Panc1 (cell line): ENCODE measurements around the gene ITGB6. TPM values are rescaled to one million over a fixed set of nuclear protein-coding genes. Genes with fewer than 3 reads are reported as not detected.

Experiments used
- ATAC-seq: fragments of 200-7000 bp; cut with Tn5 transposase; 2 replicates; pipeline ENCODE4 v1.9.1; 2020; ENCODE audit warnings: mild to moderate bottlenecking, moderate library complexity
- BruUV-seq: library from RNA; stranded (reverse); fragments of 400-500 nt; replicated peaks from 2 replicates; lab custom pipeline; 2021; lab: Mats Ljungman, UMichigan
- CTCF ChIA-PET: fragments of 300-600 bp; sonication (Branson Sonifier 250); formaldehyde crosslinking; loops from one replicate; lab custom pipeline; 2022; ENCODE audit warnings: antibody characterized with exemption; lab: Charles Lee
- POLR2A ChIA-PET: fragments of 300-600 bp; sonication (Branson Sonifier 250); formaldehyde crosslinking; loops from one replicate; lab custom pipeline; 2022; ENCODE audit warnings: antibody characterized with exemption; lab: Charles Lee
- DNase-seq: peaks from one replicate; pipeline ENCODE4 v3.0.0-alpha.2; 2010; ENCODE audit warnings: low read depth, low spot score
- H3K27ac ChIP-seq: 2 replicates; pipeline ENCODE4 v1.5.1; 2011; ENCODE audit warnings: mild to moderate bottlenecking, low read length, inconsistent platforms
- H3K27me3 ChIP-seq: fragments of 200-500 bp; sonication (Bioruptor generic); 2 replicates; pipeline ENCODE4 v1.6.0; 2014; ENCODE audit warnings: low read length, inconsistent platforms; ENCODE audit not compliant: control insufficient read depth, insufficient read depth
- H3K36me3 ChIP-seq: fragments of 200-500 bp; sonication (Bioruptor generic); 2 replicates; pipeline ENCODE4 v1.5.1; 2014; ENCODE audit warnings: inconsistent platforms, mild to moderate bottlenecking, low read length, moderate library complexity; ENCODE audit not compliant: control insufficient read depth, insufficient read depth
- H3K4me1 ChIP-seq: 2 replicates; pipeline ENCODE4 v1.5.1; 2011; ENCODE audit warnings: inconsistent platforms, mild to moderate bottlenecking, low read length, moderate library complexity; ENCODE audit not compliant: control insufficient read depth, insufficient read depth
- H3K4me3 ChIP-seq, 2 experiments: 2 replicates each; pipeline ENCODE4 v1.5.1; 2011 to 2012; ENCODE audit warnings: low read depth in 2 of 2, low read length in 2 of 2, mild to moderate bottlenecking in 2 of 2, inconsistent platforms in 1 of 2, moderate library complexity in 1 of 2
- H3K9me3 ChIP-seq: fragments of 200-500 bp; sonication (Bioruptor generic); 2 replicates; pipeline ENCODE4 v1.5.1; 2014; ENCODE audit warnings: low read depth, mild to moderate bottlenecking, inconsistent platforms, low read length, moderate library complexity; ENCODE audit not compliant: control insufficient read depth, insufficient read depth
- CTCF ChIP-seq: fragments of 450-650 bp; IDR thresholded peaks from 2 replicates; pipeline ENCODE4 v1.5.1; 2017; ENCODE audit warnings: mild to moderate bottlenecking
- POLR2AphosphoS5 ChIP-seq: IDR thresholded peaks from 2 replicates; pipeline ENCODE4 v1.6.1; 2012; ENCODE audit warnings: mild to moderate bottlenecking, low read depth, low read length, moderate library complexity
- REST ChIP-seq, 2 experiments: IDR thresholded peaks; 2 replicates each; pipeline ENCODE4 v1.6.1; 2011 to 2012; ENCODE audit warnings: low read depth in 2 of 2, control low read depth in 1 of 2, low read length in 1 of 2, mild to moderate bottlenecking in 1 of 2, moderate library complexity in 1 of 2; ENCODE audit not compliant: insufficient read depth in 1 of 2
- SIN3A ChIP-seq: IDR thresholded peaks from 2 replicates; pipeline ENCODE4 v1.6.1; 2012; ENCODE audit warnings: low read depth, mild to moderate bottlenecking, low read length, moderate library complexity, borderline replicate concordance; ENCODE audit not compliant: insufficient read depth
- TCF7L2 ChIP-seq: IDR thresholded peaks from 2 replicates; pipeline ENCODE4 v1.6.1; 2011; ENCODE audit warnings: mild to moderate bottlenecking, low read depth, low read length, inconsistent platforms
- in situ Hi-C: cut with HindIII; loops from 2 replicates; pipeline ENCODE4 v1.10.0; 2016; ENCODE audit warnings: low sequenced_read_pairs, low pct_unique_long_range_greater_than_20kb
- intact Hi-C: fragments of 100-400 bp; cut with micrococcal nuclease; formaldehyde crosslinking; loops from one replicate; pipeline ENCODE4 v1.10.0; 2022; ENCODE audit not compliant: unreplicated experiment
- total RNA-seq: library from RNA; stranded (reverse); gene quantifications from one replicate; pipeline ENCODE4 v1.2.1, GENCODE V29; 2021; ENCODE audit not compliant: unreplicated experiment

ITGB6 gene
- total RNA-seq, 1 experiment from 2014 or later = 0.08 TPM

- DNase-seq = no peak
- no peak for ATAC-seq
- intact Hi-C loops = no loop called here
- no peak overlapping the region for H3K4me3 ChIP-seq
- no peaks in the 10 kb centered on the region for H3K36me3 ChIP-seq
- peak overlapping the region; percentile 98 for H3K27ac ChIP-seq
- peaks cover 68% of the 10 kb centered on the region for H3K4me1 ChIP-seq
- ChIA-PET POLR2A (no interaction called here), CTCF (no interaction called here)
- TF ChIP-seq POLR2AphosphoS5 (no peak), SIN3A (no peak), TCF7L2 (no peak)
- BruUV-seq = no TSS peak
- in situ Hi-C loops = no loop called here
- H3K9me3 ChIP-seq = peaks cover 5% of the 10 kb centered on the region; the same call in 1 of the 2 replicates
- H3K27me3 ChIP-seq = no peaks in the 10 kb centered on the region
These were observed 6.4 kb upstream of the ITGB6 start for GRCh38 chr2:160206436-160206835.

GRCh38 chr2:160205505-160205904 is 5.4 kb upstream of the ITGB6 start:
- H3K4me1 ChIP-seq = peaks cover 58% of the 10 kb centered on the region
- no peak for TF ChIP-seq SIN3A
- TF ChIP-seq REST (IDR thresholded peaks at IDR 0.05; ENCODE audit: insufficient read depth in 1 of 2, low read depth in 2 of 2, low read length in 1 of 2) = no peak
- TF ChIP-seq TCF7L2 = peak; percentile 89
- TF ChIP-seq POLR2AphosphoS5 = peak; percentile 82
- no peak for TF ChIP-seq CTCF
- 0 out of 4 replicates have a peak overlapping the region, but pooled peaks of 1 of the 2 experiments have one; percentile 15 for H3K4me3 ChIP-seq

GRCh38 chr2:160203422-160203821 is 3.4 kb upstream of the ITGB6 start:
- ChIA-PET CTCF (no interaction called here), POLR2A (no interaction called here)
- H3K4me3 ChIP-seq = no peak overlapping the region
- no peaks in the 10 kb centered on the region for H3K27me3 ChIP-seq
- no TSS peak for BruUV-seq
- intact Hi-C loops = no loop called here
- no peak for ATAC-seq
- peaks cover 5% of the 10 kb centered on the region; the same call in 1 of the 2 replicates for H3K9me3 ChIP-seq
- in situ Hi-C loops = no loop called here
- no peak for DNase-seq
- no peak for TF ChIP-seq TCF7L2
- no peak for TF ChIP-seq SIN3A
- no peak for TF ChIP-seq CTCF
- TF ChIP-seq REST (IDR thresholded peaks at IDR 0.05; ENCODE audit: insufficient read depth in 1 of 2, low read depth in 2 of 2, low read length in 1 of 2) = no peak
- TF ChIP-seq POLR2AphosphoS5 = no peak
- H3K36me3 ChIP-seq = no peaks in the 10 kb centered on the region
- peak overlapping the region; percentile 98 for H3K27ac ChIP-seq
- H3K4me1 ChIP-seq = peaks cover 43% of the 10 kb centered on the region

More at GRCh38 chr2:160205505-160205904, 5.4 kb upstream of the ITGB6 start:
- Histone ChIP-seq H3K9me3 (peaks cover 5% of the 10 kb centered on the region; the same call in 1 of the 2 replicates), H3K27me3 (no peaks in the 10 kb centered on the region), H3K36me3 (no peaks in the 10 kb centered on the region), H3K27ac (peak overlapping the region; percentile 98)
- POLR2A ChIA-PET = interaction anchor here (0.6 kb wide), 1 partner anchor 18 kb away, joined by 3 read pairs; no protein-coding TSS in a partner anchor
- intact Hi-C loops (no loop called here), in situ Hi-C loops (no loop called here)
- peak; percentile 88 for ATAC-seq
- CTCF ChIA-PET = interaction anchor here (1.2 kb wide), 1 partner anchor 96 kb away, joined by 3 read pairs; no protein-coding TSS in a partner anchor
- BruUV-seq = no TSS peak
- DNase-seq = peak; percentile 92
